ENCODE results near the gene GRAP. TPM values are rescaled to one million over a fixed set of nuclear protein-coding genes. Genes with fewer than 3 reads are reported as not detected.
"Not testable (repeated sequence)": the region's sequence is repeated elsewhere in the genome, so short reads cannot be mapped to it uniquely, and the experiment has no call there.

Gene GRAP
- total RNA-seq, 1 donor from 2014 or later: not detected

DNA sequence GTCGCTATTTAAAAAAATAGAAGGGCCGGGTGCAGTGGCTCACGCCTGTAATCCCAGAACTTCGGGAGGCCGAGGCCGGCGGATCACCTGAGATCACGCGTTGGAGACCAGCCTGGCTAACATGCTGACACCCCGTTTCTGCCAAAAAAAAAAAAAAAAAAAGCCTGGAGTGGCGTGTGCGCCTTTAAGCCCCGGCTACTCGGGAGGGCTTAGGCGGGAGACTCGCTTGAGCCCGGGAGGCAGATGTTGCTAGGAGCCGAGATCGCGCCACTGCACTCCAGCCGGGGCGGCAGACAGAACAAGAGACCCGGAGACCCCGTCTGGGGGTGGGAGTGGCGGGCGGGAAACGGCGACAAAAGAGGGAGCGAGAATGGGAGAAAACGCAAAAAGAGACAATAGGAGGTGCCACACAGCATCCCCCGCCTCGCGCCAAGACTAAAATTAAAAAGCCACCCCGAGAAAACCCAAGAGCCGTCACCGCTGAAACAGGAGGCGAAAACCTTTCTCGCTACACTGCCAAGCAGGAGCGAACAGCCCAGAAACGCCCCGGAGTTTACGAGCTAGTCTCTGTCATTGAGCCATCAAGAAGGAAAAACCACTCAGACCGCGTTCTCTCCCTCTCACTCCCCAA is 16.7 kb upstream of the GRAP start:
- peak overlapping the region; percentile 72 for H3K4me3 Mint-ChIP-seq (ENCODE audit: unreplicated experiment)
- H3K36me3 Mint-ChIP-seq (ENCODE audit: unreplicated experiment); H3K4me1 Mint-ChIP-seq (ENCODE audit: unreplicated experiment); H3K27me3 Mint-ChIP-seq (ENCODE audit: unreplicated experiment); H3K9me3 Mint-ChIP-seq (ENCODE audit: unreplicated experiment): not testable (repeated sequence)
- H3K27ac Mint-ChIP-seq (ENCODE audit: unreplicated experiment): peak overlapping the region; percentile 94
- DNase-seq (ENCODE audit: extremely low spot score, unreplicated experiment): peak; percentile 94

- H3K27ac Mint-ChIP-seq (ENCODE audit: unreplicated experiment): peak overlapping the region; percentile 94
- H3K4me3 Mint-ChIP-seq (ENCODE audit: unreplicated experiment); H3K36me3 Mint-ChIP-seq (ENCODE audit: unreplicated experiment); H3K9me3 Mint-ChIP-seq (ENCODE audit: unreplicated experiment); H3K4me1 Mint-ChIP-seq (ENCODE audit: unreplicated experiment); DNase-seq (ENCODE audit: extremely low spot score, unreplicated experiment); H3K27me3 Mint-ChIP-seq (ENCODE audit: unreplicated experiment): not testable (repeated sequence)
These were observed 16.1 kb upstream of the GRAP start for GRCh38 chr17:19062718-19063325.

- DNase-seq (ENCODE audit: extremely low spot score, unreplicated experiment): peak; percentile 82
- not testable (repeated sequence) for H3K36me3 Mint-ChIP-seq (ENCODE audit: unreplicated experiment); H3K27ac Mint-ChIP-seq (ENCODE audit: unreplicated experiment); H3K9me3 Mint-ChIP-seq (ENCODE audit: unreplicated experiment); H3K4me1 Mint-ChIP-seq (ENCODE audit: unreplicated experiment); H3K27me3 Mint-ChIP-seq (ENCODE audit: unreplicated experiment); H3K4me3 Mint-ChIP-seq (ENCODE audit: unreplicated experiment)
These were observed 15.4 kb upstream of the GRAP start for GRCh38 chr17:19062009-19062717.

- H3K4me1 Mint-ChIP-seq (ENCODE audit: unreplicated experiment); H3K4me3 Mint-ChIP-seq (ENCODE audit: unreplicated experiment); H3K27me3 Mint-ChIP-seq (ENCODE audit: unreplicated experiment); H3K9me3 Mint-ChIP-seq (ENCODE audit: unreplicated experiment); H3K36me3 Mint-ChIP-seq (ENCODE audit: unreplicated experiment); DNase-seq (ENCODE audit: extremely low spot score, unreplicated experiment); H3K27ac Mint-ChIP-seq (ENCODE audit: unreplicated experiment): not testable (repeated sequence)
These were observed 8.7 kb upstream of the GRAP start for GRCh38 chr17:19055447-19055846.

GRCh38 chr17:19048826-19049225 is 2.1 kb upstream of the GRAP start:
- not testable (repeated sequence) for H3K27me3 Mint-ChIP-seq (ENCODE audit: unreplicated experiment); H3K4me3 Mint-ChIP-seq (ENCODE audit: unreplicated experiment); H3K27ac Mint-ChIP-seq (ENCODE audit: unreplicated experiment); H3K9me3 Mint-ChIP-seq (ENCODE audit: unreplicated experiment); H3K36me3 Mint-ChIP-seq (ENCODE audit: unreplicated experiment); H3K4me1 Mint-ChIP-seq (ENCODE audit: unreplicated experiment); DNase-seq (ENCODE audit: extremely low spot score, unreplicated experiment)

DNA sequence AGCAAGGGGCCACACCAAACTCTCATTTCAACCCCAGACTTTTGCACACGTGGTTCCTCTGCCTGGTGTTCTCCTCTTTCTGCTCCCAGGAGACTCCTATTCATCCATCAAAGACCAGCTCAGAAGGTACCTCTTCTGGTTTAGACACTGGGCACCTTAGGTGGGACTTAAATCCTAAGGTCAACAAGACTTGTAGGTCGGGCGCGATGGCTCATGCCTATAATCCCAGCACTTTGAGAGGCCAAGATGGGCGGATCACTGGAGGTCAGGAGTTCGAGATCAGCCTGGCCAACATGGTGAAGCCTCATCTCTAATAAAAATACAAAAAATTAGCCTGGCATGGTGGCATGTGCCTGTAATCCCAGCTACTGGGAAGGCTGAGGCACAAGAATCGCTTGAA is 753 bp upstream of the GRAP start:
- H3K4me1 Mint-ChIP-seq (ENCODE audit: unreplicated experiment); H3K9me3 Mint-ChIP-seq (ENCODE audit: unreplicated experiment); H3K27ac Mint-ChIP-seq (ENCODE audit: unreplicated experiment); H3K36me3 Mint-ChIP-seq (ENCODE audit: unreplicated experiment); H3K4me3 Mint-ChIP-seq (ENCODE audit: unreplicated experiment); H3K27me3 Mint-ChIP-seq (ENCODE audit: unreplicated experiment); DNase-seq (ENCODE audit: extremely low spot score, unreplicated experiment): not testable (repeated sequence)

DNA sequence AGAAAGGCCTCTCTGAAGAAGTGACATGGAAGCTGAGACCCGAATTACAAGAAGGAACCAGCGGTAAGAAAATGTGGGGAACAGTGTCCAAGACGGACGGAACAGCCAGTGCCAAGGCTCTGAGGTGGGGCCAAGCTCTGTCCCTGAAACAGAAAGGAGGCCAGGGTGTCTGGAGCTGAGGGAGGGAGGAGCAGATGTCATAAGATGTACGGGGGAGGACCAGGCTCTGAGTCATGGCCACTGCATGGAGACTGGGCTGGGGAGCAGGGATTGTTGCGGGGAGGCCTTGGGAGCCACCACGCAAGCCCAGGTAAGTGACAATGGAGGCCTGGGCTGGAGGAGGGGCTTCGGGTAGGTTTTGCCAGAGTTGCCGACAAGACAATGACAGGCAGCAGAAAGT is 2.1 kb downstream of the GRAP start:
- H3K27me3 Mint-ChIP-seq (ENCODE audit: unreplicated experiment); DNase-seq (ENCODE audit: extremely low spot score, unreplicated experiment); H3K4me1 Mint-ChIP-seq (ENCODE audit: unreplicated experiment); H3K9me3 Mint-ChIP-seq (ENCODE audit: unreplicated experiment); H3K36me3 Mint-ChIP-seq (ENCODE audit: unreplicated experiment); H3K4me3 Mint-ChIP-seq (ENCODE audit: unreplicated experiment); H3K27ac Mint-ChIP-seq (ENCODE audit: unreplicated experiment): not testable (repeated sequence)

DNA sequence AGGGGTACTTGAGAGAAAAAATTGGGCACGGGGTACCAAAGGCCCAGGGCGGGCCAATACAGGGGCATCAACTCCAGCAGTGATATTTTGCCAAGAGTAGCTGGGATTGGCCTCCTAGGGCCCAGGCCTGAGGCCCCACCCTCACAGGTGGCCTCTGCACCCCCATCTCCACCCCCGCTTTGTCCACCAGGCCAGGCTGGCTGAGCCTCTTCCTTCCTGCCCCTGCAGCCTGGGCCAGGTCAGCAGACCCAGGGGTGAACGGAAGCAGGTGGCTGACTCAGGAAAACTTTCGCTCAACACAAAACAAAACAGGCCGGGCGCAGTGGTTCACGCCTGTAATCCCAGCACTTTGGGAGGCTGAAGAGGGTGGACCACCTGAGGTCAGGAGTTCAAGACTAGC is 3.7 kb downstream of the GRAP start:
- H3K9me3 Mint-ChIP-seq (ENCODE audit: unreplicated experiment); DNase-seq (ENCODE audit: extremely low spot score, unreplicated experiment); H3K27me3 Mint-ChIP-seq (ENCODE audit: unreplicated experiment); H3K4me1 Mint-ChIP-seq (ENCODE audit: unreplicated experiment); H3K27ac Mint-ChIP-seq (ENCODE audit: unreplicated experiment); H3K36me3 Mint-ChIP-seq (ENCODE audit: unreplicated experiment); H3K4me3 Mint-ChIP-seq (ENCODE audit: unreplicated experiment): not testable (repeated sequence)

GRCh38 chr17:19042369-19042768 is 4.4 kb downstream of the GRAP start:
- H3K4me1 Mint-ChIP-seq (ENCODE audit: unreplicated experiment); H3K36me3 Mint-ChIP-seq (ENCODE audit: unreplicated experiment); H3K9me3 Mint-ChIP-seq (ENCODE audit: unreplicated experiment); H3K4me3 Mint-ChIP-seq (ENCODE audit: unreplicated experiment); DNase-seq (ENCODE audit: extremely low spot score, unreplicated experiment); H3K27me3 Mint-ChIP-seq (ENCODE audit: unreplicated experiment); H3K27ac Mint-ChIP-seq (ENCODE audit: unreplicated experiment): not testable (repeated sequence)

GRCh38 chr17:19041871-19042270 is 4.9 kb downstream of the GRAP start:
- H3K27ac Mint-ChIP-seq (ENCODE audit: unreplicated experiment); H3K36me3 Mint-ChIP-seq (ENCODE audit: unreplicated experiment); DNase-seq (ENCODE audit: extremely low spot score, unreplicated experiment); H3K27me3 Mint-ChIP-seq (ENCODE audit: unreplicated experiment); H3K4me3 Mint-ChIP-seq (ENCODE audit: unreplicated experiment); H3K4me1 Mint-ChIP-seq (ENCODE audit: unreplicated experiment); H3K9me3 Mint-ChIP-seq (ENCODE audit: unreplicated experiment): not testable (repeated sequence)

DNA sequence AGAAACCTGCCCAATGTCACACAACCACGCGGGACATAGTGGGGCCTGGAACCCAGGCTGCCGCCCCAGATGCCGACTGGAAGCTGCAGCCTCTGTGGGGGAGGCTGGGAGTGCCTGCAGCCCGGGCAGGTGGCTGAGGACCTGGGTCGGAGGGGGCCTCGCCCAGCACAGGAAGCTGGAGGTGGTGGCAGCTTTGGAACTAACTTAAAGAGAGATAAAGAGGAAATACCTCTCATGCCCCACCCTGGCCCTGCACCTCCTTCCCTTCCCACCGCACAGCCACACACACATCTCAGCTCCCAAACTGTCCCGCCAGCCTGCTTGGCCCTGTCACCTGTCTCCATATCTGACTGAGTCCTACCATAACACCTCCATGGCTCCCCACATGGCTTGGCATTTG is 6.4 kb downstream of the GRAP start:
- not testable (repeated sequence) for H3K4me1 Mint-ChIP-seq (ENCODE audit: unreplicated experiment); H3K4me3 Mint-ChIP-seq (ENCODE audit: unreplicated experiment); H3K9me3 Mint-ChIP-seq (ENCODE audit: unreplicated experiment); H3K27ac Mint-ChIP-seq (ENCODE audit: unreplicated experiment); DNase-seq (ENCODE audit: extremely low spot score, unreplicated experiment); H3K27me3 Mint-ChIP-seq (ENCODE audit: unreplicated experiment); H3K36me3 Mint-ChIP-seq (ENCODE audit: unreplicated experiment)

GRCh38 chr17:19038730-19039129 is 8.0 kb downstream of the GRAP start:
- H3K9me3 Mint-ChIP-seq (ENCODE audit: unreplicated experiment); H3K27me3 Mint-ChIP-seq (ENCODE audit: unreplicated experiment); H3K36me3 Mint-ChIP-seq (ENCODE audit: unreplicated experiment); H3K4me3 Mint-ChIP-seq (ENCODE audit: unreplicated experiment); DNase-seq (ENCODE audit: extremely low spot score, unreplicated experiment); H3K27ac Mint-ChIP-seq (ENCODE audit: unreplicated experiment); H3K4me1 Mint-ChIP-seq (ENCODE audit: unreplicated experiment): not testable (repeated sequence)
